ENCODE data around the gene CT45A10.
A peak's percentile ranks its signal among the peaks of the same experiment; 100 is the strongest.
"Not testable (repeated sequence)": the region's sequence is repeated elsewhere in the genome, so short reads cannot be mapped to it uniquely, and the experiment has no call there.

The CT45A10 gene

GRCh38 chrX:135893294-135893817, at the start of gene CT45A10, which contains the start of gene SAGE1:
Gene CT45A10, minus strand, starts transcription at chrX:135893444. Its CDS starts 8,100 bp downstream, at chrX:135885344.
Gene SAGE1, plus strand, starts transcription at chrX:135893716. Its CDS starts 2,527 bp downstream, at chrX:135896243.
- no peak for DNase-seq

- peak in 5 of 6 experiments; percentile 0 to 25 (median 4) for DNase-seq
These were observed 38.6 kb upstream of the CT45A10 start for GRCh38 chrX:135931644-135932487.

GRCh38 chrX:135927897-135928296, 34.7 kb upstream of the CT45A10 start:
- no peak for DNase-seq

- no peak for DNase-seq
These were observed 30.1 kb upstream of the CT45A10 start for GRCh38 chrX:135923353-135923752.

GRCh38 chrX:135920516-135920915, 27.3 kb upstream of the CT45A10 start:
- DNase-seq = not testable (repeated sequence)

GRCh38 chrX:135914404-135914803, 21.2 kb upstream of the CT45A10 start:
- no peak for DNase-seq

- DNase-seq = no peak
These were observed 17.0 kb upstream of the CT45A10 start for GRCh38 chrX:135910251-135910650.

GRCh38 chrX:135892781-135893180, 463 bp downstream of the CT45A10 start:
- DNase-seq = no peak

- DNase-seq = no peak
These were observed 3.1 kb downstream of the CT45A10 start for GRCh38 chrX:135890087-135890585.

GRCh38 chrX:135888976-135889375, 4.3 kb downstream of the CT45A10 start:
- peak in 1 of 6 experiments; percentile 0 for DNase-seq

- not testable (repeated sequence) for DNase-seq
These were observed 5.0 kb downstream of the CT45A10 start for GRCh38 chrX:135888230-135888629.

GRCh38 chrX:135882741-135883140, 10.5 kb downstream of the CT45A10 start:
- DNase-seq = not testable (repeated sequence)

GRCh38 chrX:135871712-135872111, 21.5 kb downstream of the CT45A10 start, which contains the start of gene CT45A9:
Gene CT45A9, minus strand, starts transcription at chrX:135871812. Its CDS starts 3,751 bp downstream, at chrX:135868061.
- not testable (repeated sequence) for DNase-seq

- not testable (repeated sequence) for DNase-seq
These were observed 38.8 kb downstream of the CT45A10 start, which contains the start of gene CT45A8 for GRCh38 chrX:135854438-135854837. Gene CT45A8, minus strand, starts transcription at chrX:135854538. Its CDS starts 3,755 bp downstream, at chrX:135850783.

- DNase-seq = not testable (repeated sequence)
These were observed 56.1 kb downstream of the CT45A10 start, which contains the start of gene CT45A7 for GRCh38 chrX:135837180-135837579. Gene CT45A7, minus strand, starts transcription at chrX:135837280. Its CDS starts 3,747 bp downstream, at chrX:135833533.

Measured in stimulated activated naive CD4-positive, alpha-beta T cell (primary cell).